ENCODE measurements around the gene AQP2.

AQP2 gene, protein sequence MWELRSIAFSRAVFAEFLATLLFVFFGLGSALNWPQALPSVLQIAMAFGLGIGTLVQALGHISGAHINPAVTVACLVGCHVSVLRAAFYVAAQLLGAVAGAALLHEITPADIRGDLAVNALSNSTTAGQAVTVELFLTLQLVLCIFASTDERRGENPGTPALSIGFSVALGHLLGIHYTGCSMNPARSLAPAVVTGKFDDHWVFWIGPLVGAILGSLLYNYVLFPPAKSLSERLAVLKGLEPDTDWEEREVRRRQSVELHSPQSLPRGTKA

DNA sequence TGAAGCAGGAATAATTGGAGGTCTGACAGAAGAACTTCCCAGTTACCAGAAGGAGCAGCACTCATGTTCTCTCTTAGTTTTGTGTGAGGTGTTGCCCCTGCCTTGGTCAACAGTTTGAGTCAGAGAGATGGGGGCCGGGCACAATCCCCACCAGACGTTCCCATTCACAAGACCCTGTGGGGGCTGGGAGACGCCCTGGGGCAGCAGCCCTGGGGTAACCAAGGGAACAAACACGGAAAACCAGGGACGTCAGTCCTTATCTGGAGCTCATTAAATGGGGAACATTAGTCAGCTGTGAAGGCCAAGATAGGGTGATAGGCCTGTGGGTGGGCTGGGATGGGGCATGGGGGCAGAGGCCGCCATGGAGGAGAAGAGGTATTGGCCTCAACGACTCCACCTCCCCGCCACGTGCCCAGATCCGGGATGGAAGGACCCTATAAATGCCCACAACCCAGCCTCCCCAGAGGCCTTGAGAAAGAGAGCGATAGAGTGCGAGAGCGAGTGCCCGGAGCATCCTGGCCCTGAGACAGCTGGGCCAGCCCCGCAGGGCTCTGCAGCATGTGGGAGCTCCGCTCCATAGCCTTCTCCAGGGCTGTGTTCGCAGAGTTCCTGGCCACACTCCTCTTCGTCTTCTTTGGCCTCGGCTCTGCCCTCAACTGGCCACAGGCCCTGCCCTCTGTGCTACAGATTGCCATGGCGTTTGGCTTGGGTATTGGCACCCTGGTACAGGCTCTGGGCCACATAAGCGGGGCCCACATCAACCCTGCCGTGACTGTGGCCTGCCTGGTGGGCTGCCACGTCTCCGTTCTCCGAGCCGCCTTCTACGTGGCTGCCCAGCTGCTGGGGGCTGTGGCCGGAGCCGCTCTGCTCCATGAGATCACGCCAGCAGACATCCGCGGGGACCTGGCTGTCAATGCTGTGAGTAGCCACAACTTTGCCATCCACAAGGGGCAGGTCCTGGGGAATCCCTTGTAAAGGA lies at the start of gene AQP2:
Gene AQP2 (plus strand): TSS at position 465 of the 979 bp plus-strand sequence. CDS start 94 bp downstream, at position 559.
- no peak for DNase-seq

DNA sequence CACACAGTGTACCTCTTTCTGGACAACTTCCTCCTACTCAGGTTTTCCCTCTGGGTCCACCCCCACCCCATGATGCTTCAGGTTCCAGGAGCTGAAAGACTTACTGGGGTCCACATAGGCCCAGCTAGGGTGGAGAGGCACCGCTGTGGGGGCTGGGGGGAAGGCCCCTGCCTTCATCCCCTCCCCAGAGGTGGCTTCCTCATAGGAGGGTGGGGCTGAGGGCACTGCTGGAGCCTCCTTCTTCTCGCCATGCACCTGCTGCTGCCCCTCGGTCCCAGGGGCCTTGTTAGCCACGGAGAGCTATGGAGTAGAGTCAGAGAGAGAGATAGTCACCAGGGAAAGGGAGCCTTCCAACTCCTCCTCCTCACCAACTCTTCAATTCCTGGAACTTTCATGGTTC lies 49.5 kb upstream of the AQP2 start:
- no peak for DNase-seq

DNA sequence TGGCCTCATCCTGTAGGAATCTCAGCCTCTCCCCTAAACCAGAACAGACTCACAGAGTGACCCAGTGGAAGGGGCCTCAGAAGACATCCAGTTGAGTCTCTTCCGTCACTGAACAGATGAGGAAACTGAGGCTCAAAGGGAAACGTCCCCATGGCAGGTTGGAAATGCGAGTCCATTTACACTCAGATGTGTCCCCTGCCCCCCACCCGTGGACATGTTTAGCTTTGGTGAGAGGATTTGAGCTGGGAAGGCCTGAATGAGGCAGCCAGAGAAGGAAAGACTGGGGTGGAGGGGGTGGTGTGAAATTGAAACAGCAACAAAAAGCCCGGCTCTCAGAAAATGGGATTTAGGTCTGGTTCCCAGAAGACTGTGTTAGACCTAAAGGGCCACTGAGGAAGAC lies 48.6 kb upstream of the AQP2 start:
- DNase-seq, result no peak

DNA sequence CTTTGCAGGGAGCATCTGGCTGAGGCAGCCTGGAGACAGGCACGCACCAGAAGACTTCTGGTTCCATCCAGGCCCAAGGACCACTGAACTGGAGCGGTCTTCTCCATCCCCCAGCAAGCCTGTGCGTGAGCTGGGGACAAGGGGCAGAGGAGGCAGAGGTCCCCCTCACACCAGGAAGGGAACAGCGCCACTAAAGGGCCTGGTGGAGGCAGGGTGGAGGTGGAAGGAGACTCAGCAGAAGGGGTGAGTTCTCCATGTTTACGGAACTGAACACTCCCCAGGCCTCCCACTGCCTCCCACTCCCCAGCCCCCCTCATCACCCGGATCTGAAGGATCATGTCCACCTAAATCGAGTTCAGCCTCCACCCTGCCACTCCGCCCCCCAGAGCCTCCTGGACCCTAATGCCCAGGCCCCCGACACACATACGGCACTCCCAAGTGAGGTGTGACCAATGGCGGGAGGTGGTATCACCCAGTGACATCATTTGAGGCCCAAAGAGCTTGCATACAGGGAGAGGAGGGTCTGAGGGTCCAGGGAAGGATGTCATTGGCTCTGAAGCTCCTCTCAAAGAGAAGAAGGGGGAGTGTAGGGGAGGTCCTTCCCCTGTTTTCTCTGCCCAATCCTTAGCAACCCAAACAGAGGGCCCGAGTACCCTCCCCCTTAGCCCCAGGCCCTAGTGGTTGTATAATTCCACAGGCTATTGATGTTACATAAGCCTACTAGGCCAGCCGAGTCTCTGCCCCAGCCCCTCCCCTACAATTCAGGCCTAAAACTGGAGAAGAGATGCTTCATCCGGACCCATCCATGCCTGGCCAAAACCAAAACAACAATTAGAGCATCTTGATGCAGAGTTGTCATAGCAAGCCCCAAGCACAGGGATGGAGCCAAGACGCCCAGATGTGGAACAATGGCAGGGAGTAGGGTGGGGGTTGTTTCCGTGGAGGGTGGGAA lies 47.9 kb upstream of the AQP2 start:
- no peak for DNase-seq

DNA sequence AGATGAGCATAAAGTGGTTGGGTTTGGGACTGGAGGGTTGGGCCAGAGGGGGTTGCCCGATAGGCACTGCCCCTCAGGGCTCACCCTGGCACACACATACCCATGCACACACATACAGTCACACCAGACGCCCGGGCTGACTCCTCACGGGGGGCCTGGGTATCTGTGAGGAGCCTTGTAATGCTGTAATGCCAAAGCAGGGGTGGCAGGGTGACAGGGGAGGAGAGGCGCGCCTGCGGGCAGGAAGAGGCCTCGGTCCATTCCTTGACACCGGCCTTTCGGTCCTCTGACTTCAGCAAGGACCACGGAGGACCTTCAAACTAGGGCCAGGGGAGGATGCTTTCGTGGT lies 47.2 kb upstream of the AQP2 start:
- DNase-seq, result no peak

DNA sequence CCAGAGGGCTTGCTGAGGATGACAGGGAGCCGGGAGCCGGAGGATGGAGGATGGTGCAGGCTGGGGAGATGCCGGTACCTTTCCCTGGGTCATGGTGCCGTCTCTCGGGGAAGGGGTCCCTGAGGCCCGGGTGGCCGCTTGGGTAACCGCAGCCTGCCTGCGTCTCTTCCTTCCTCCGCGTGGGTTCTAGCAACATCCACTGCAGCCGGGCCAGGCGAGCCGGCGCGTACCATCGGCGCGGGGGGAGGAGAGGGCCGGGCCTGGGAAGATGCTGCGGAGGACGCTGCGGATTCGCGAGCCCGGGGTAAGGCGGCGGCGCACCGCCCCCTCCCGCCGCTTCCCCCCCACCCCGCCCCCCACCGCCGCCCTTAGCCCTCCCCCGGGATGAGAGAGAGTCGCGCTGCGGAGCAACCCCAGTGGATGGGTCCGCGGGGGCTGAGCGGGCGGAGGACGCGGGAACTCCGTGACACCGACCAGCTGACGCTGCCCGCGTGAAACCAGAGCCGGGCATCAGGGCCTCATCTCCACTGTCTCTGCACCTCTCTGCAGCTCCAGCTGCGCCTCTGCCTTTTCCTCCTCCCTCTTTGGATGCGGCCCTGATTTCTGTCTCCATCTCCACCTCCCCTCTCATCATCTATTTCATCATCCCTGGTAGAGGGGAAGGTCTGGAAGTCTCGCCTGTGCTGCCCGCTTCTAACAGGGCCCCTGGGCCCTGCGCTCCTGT lies 46.7 kb upstream of the AQP2 start, which contains the start of gene FAIM2:
Gene FAIM2 (minus strand): TSS at position 201 of the 724 bp plus-strand sequence. CDS start 108 bp downstream, at position 93.
- no peak for DNase-seq

DNA sequence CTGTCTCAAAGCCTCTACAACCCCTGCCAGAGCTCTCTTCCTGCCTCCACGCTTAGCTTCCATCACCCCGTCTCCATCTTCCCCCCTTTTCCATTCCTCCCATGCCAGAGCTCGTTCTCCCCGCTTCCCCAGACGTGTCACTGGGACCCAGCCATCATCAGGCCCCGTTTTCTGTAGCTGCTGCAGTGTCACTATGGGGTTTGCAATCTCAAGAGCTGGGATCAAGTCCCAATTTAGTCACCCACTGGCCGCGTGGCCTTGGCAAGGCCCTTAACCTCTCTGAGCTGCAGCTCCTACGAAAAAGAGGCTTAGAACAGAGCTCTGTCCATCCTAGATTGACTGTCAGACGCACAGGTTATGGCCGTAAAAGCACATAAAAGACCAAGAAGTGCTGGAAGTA lies 45.9 kb upstream of the AQP2 start:
- no peak for DNase-seq

DNA sequence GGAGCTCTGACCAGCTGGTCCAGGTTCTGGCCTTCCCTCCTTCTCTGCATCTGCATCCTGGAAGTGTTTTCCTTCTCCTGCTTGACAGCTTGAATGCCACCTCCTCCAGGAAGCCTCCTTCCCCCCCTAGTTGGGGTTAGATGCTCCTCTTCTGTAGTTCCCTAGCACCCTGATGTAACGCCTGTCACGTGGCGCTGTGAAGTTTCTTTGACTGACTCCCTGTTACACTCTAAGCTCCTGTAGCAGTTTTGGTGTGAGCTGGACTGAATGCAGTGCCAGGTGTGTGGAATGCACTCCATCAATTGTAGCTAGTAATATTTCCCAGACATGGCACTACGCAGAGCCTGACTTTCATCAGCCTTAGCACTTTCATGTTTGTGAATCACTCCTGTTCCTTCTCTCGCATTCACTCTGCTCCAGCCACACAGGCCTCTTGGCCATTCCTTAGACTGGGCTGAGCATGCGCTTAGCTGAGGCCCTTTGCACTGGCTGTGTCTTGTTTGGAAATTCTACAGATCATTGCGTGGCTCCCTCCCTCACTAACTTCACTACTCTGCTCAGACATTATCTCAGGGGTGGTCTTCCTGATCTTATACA lies 44.7 kb upstream of the AQP2 start:
- no peak for DNase-seq

DNA sequence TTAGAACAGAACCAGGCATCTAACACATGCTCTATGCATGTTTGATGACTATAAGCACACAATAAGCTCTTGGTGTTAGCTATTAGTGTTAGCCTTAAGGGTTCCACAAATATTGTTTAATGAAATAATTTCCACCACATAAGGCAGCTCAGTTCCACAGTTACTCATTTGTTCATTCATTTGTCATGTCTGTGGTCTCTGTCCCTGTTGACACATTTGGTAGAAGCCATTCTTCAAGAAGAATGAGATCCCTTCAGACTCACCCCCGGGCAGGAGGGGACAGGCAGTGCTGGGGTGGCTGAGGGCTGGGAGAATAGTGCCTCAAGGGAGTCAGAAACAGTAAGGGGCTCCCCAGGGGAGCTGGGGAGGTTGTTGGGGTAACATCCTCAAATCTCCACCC lies 43.2 kb upstream of the AQP2 start:
- no peak for DNase-seq

DNA sequence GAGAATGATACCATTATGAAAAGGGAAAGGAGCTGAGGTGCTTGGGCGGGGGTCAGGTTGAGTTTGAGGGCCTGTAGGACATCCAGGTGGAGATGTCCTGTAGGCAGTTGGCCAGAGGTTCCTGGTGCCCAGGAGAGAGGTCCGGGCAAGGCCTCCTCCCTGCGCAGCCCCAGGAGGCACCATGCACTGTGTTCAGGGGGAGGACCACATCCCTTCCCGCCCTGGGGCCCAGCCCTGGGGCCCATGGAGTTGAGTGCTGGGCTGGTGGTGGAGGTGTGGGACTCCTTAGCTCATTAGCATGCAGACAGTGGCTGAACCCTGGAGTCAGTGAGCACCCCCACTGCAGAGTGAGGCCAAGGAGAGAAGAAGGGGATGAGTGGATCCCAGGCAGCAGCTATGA lies 41.2 kb upstream of the AQP2 start:
- DNase-seq, result no peak

DNA sequence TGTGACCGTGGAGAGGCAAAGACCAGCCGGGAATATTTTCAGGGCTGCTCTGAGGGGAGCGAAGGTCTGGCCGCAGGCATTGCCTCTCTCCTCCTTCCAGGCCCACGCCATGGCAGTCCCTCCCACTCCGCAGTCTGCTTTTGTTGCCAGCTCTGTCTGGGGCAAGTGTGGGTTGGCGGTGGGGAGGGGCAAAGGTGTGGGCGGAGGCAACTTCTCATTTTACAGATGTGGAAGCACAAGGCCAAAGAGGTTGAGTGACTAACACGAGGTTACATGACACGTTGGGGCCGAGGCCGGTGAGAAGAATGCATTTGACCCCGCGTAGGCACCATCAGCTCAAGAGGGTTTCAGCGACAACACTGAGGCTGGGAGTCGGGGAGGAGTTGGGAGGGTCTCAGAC lies 40.7 kb upstream of the AQP2 start:
- DNase-seq, result peak; percentile 51

DNA sequence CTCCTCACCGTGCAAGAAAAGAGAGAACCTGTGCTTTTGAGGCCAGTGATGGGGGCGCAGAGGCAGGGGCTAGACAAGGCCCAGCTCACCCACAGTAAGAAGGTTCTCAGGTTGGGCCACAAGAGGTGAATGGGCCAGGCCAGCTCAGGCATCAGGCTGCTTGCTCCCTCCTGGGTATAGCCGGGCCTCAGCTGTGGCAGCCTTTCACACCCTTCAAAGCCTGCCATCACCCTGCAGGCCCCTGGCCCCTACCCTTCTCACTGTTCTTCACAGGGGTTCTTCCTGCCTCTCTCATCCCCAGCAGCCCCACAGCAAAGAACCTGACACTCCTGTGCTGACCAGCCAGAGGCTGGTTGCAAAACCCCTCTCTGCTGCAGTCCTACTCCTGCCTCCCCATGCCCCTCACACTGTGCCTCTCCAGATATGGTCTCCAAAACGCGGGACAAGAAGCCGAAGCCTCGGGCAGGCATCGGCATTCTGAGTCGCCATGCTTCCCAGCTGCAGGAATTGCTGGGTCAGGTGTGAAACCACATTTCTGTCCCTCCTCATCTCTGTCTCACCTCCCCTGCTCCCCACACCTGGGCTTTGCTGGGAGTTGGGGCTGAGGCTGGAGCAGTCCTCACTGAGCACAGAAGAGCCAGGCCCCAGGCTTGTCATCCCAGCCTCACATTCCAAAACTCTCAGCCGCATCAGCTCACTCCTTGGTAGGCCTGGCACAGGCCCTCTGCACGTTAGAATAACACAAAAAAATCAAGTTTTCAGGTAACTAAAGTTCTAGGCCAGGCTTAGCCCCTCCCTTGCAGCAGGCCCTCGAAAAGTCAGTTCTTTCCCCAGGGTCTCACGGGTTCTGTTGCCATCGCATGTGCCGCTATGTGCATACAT lies 40.0 kb upstream of the AQP2 start:
- no peak for DNase-seq

DNA sequence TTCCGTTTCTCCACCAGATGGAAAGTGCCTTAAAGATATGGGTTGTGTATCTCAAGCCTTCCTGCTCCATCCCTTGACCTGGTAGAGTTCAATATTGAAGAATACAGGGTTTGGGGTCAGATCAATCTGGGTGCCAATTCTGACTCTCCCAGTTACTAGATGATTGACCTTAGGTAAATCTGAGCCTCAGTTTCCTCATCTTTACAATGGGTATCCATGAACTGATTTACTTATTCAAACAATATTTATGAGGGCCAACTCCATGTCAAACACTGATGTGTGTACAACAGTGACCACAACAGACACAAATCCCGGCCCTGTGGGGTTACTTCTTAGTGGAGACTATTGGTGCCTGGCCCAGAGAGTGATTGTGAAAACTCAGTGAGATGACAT lies 39.3 kb upstream of the AQP2 start:
- no peak for DNase-seq

DNA sequence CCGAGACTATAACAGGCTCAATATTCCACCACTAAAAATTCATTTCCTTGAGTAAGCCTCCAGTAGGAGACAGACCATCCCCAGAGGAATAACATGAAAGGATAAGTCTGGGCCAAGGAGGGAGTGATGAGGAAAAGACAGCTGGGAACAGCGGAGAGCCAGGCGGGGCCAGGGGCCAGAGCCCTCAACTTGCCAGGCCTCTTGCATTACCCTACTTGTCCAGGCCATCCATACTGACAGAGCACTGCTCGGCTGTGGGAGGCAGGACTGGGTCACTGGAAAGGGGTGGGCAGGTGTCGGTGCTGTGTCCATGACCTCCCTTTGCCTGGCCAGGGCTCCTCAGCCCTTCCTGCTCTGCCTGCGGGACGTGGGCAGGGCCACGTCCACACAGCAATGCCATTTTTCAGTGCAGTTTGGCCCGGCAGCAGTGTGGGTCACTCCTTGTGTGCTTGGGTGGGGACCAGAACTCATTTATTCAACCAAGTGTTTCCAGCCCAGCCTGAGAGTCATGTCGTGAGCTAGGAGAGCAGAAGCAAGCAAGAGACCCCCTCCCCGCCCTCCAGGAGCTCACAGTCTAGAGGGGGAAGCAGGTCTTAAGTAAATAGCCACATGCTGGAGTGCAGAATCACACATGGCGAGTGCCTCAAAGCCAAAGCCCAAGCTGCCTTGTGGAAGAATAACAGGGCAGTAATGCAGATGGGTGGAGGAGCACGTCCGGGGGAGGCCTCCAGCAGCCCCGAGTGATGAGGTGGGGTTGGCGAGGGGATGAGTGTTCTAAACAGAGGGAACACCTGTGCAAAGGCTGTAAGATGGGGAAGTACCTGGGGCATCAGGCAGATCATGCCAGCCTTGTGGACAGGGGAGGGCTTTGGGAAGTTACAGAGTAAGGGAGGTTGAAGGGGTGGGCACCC lies 37.9 kb upstream of the AQP2 start:
- DNase-seq, result no peak

DNA sequence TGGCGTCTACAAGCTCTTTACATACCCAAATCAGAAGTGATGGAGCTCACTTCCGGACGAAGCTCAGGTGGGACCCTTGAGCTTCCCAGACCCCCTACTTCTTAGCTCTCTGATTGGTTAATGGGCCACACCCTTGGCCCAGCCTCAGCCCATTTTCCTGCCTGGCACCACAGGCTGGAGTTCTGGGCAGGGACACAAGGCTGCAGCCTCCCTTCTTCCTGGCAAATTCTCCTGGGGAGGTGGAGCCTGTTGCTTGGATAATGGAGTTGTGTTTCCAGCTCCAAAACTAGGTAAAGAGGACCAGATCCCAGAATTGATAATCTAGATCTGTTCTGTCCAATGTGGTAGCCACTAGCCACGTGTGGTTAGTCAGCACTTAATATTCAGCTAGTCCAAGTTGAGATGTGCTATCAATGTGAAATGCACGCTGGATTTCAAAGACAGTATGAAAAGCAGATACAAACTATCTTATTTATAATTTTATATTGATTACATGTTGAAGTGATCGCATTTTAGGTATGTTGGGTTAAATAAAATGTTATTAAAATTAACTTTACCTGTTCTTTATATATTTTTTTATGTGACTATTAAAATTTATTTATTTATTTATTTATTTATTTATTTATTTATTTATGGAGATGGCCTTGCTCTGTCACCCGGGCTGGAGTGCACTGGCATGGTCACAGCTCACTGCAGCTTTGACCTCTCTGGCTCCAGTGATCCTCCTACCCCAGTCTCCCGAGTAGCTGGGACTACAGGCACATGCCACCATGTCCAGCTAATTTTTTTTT lies 34.2 kb upstream of the AQP2 start:
- no peak for DNase-seq

DNA sequence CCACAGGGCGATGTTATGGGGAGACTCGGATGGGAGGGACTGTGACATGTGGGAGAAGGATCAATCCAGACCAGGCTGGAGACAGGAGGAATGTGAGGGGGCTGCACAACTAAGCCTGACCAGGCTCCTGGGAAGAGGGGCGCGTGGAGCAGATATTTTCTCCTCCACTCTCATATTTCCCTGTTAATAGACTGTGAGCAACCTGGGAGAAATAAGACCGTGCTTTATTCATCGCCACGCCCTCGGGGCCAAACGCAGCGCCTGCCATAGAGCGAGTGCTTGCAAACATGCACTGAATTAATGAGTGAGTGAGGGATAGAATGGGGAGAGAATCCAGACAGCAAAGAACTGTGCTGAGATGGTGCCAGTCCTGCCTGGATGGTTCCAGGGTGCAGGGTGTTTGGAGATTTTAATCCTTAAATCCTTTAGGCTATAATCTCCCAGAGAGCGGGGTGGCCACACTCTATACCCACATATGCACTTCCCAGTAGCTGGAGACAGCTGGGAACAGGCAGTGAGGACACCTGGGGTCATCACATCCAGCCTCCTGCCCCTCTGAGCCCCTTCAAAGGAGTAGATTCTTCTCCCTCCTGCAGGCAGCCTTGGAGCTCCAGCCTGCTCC lies 33.3 kb upstream of the AQP2 start:
- no peak for DNase-seq

DNA sequence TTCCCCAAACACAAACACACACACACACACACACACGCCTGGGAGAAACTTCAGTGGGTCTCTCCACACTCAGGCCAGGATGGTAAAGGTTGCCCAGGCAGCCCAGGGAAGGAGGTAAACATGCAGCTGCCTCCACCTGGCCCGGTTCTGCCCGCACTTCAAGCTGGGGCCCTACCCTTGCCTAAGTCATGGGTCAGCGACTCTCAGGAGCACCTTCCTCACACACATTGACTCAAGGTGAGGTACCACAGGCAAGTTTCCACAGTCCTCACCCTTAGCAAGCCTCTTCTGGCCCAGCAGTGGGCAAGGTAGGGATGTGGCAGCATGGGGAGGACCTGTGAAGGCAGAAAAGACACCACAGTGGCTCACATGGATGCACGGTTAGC lies 32.8 kb upstream of the AQP2 start:
- no peak for DNase-seq

DNA sequence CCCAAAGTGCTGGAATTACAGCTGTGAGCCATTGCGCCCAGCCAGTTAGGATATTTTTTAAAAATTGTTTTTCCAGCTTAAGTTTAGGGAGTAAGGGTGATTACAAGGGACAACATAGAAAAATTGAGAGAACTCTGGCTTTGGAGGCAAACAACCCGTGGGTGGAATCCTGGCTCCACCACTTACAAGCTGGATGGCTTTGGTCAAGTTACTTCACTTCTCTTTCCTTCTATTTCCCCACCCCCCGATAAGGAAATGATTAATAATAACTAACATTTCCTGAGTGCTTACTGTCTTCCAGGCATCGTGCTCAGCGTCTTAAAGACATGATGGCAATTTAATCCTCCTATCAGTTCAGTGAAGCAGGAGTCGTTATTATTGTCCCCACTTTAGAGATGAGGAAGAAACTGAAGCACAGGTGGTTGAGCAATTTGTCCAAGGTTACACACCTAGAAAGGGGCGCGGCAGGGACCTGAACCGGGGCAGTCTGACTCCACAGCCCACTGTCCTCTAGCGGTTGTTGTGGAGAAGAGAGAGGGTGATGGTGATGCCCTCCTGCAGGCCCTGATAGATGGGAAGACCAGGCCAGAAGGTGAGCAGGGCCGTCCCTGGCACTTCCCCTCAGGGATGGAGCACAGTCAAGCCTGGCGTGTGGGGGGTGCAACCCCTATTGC lies 30.2 kb upstream of the AQP2 start:
- no peak for DNase-seq

Measured in MV-4-11 (cell line).